ENCODE data around the gene SYCE3. TPM values are rescaled to one million over a fixed set of nuclear protein-coding genes. Genes with fewer than 3 reads are reported as not detected.

SYCE3 gene
- total RNA-seq, 1 donor from 2014 or later: not detected

DNA sequence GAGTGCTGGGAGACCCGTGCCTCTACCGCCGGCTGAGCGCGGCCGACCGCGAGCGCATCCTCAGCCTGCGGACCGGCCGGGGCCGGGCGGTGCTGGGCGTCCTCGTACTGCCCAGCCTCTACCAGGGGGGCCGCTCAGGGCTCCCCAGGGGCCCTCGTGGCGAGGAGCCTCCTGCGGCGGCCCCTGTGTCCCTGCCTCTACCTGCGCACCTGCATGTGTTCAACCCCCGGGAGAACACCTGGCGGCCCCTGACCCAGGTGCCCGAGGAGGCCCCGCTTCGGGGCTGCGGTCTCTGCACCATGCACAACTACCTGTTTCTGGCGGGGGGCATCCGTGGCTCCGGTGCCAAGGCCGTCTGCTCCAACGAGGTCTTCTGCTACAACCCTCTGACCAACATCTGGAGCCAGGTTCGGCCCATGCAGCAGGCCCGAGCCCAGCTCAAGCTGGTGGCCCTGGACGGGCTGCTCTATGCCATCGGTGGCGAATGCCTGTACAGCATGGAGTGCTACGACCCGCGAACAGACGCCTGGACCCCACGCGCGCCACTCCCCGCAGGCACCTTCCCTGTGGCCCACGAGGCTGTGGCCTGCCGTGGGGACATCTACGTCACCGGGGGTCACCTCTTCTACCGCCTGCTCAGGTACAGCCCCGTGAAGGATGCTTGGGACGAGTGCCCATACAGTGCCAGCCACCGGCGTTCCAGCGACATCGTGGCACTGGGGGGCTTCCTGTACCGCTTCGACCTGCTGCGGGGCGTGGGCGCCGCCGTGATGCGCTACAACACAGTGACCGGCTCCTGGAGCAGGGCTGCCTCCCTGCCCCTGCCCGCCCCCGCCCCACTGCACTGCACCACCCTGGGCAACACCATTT lies 13.6 kb downstream of the SYCE3 start:
- no peak for DNase-seq (ENCODE audit: low spot score)

GRCh38 chr22:50548040-50548920 lies 14.4 kb downstream of the SYCE3 start:
- DNase-seq (ENCODE audit: low spot score): no peak

DNA sequence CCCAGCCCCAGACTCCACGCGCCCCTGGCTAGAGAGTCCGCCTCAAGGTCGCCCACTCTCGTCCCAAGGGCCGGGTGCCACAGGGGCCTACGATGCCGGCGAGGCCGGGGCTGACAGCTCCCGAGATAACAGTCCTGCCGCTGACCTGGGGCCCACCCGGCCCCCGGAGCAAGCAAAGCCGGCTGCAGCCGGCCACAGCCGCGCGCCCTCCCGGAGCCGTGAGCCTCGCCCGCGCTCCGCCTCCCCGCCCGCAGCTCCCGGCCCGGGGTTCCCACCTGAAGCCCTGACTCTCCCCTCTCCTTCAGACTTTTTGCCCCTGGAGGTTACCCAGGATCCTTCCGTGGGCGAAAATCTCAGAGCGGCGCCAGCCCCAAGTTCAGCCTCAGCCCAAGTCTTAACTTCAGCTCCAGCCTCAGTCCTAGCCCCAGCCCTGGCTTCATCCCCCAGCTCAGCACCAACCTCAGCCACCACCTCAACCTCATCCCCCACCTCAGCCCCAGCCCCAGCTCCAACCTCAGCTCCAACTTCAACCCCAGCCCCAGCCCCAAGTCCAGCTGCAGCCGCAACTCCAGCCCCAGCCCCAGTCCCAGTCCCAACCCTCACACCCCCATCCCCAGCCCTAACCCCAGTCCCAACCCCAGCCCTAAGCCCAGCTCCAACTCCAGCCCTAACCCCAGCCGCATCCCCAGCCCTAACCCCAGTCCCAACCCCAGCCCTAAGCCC lies 15.3 kb downstream of the SYCE3 start:
- no peak for DNase-seq (ENCODE audit: low spot score)

DNA sequence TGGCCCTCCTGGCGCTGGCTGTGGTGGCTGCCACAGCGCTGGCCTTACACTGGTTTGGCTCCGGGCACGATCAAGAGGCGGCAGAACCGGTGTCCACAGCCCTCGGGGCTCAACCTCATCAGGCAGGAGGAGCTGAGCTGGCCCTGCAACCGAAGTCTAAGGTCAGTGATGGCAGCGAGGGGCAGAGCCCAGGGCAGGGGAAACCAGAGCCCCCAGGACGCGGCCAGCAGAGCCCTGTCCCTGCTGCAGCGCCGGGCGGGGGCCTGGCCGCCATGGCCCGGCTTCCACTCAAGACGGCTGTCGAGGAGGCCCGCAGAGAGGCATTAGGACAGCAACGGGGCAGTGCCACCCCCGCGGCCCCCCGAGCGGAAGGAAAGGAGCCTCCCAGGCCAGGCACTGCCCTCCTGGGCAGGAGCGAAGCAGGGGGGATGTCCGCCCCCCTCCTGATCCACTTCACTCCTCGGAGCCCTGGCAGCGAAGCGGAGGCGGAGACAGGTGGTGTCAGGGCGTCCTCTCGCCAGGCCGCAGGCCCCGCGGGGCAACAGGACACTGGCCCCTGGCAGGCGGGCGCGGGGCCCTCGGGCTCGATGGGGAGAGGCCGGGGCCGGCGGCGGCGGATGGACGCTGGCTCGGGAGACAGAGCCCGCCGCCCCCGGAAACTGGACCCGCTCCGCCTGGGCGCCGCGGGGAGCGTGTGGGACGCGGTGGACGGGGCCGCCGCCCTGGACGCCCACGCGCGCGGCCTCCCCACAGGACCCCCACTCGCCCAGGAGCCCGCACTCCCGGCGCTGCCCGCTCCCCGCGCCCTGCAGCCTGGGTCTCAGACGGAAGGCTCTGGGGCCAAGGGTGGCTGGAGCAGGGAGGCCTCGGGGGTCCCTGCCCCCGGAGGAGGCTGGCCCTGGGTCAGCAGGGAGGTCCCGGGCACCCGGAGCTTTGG lies 16.1 kb downstream of the SYCE3 start:
- DNase-seq (ENCODE audit: low spot score): no peak

DNA sequence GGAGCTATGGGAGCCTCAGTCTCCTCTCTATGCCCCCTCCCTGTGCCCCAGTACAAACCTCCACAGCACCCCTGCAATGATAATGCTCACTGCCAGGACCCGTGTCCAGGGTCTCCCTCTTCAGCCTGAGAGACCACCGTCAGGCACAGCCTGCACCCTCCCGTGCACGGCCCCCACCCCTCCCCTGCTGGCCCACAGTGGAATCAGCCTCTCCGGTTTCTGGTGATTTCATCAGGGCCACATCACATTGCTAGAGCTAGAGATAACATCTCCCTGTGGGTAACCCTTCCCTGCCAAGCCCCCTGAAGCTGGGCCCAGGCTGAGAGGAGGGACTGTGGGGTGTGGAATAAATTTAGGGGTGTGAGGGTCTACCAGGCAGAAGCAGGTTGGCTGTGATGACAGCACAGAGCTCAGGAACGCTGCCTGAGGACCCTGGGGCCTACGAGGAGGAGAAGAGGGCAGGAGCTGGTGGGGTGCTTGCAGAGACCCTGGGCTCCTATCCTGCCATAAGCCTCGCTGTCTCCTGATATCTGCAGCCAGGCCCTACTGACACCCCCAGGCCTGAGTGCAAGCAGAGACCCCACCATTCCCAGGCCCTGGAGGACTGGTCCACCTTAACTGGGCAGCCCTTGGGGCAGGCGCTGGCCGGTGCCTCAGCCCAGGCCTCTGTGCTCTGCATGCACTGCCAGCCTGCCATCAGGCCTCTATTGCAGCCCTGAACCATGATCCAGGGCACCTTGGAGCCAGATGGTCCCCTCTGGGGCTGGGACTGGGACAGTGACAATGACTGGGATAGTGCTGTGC lies 17.0 kb downstream of the SYCE3 start, which contains the start of gene KLHDC7B:
KLHDC7B (plus strand) TSS at position 378 of the 804 bp plus-strand sequence; CDS start at position 723, 345 bp downstream.
- DNase-seq (ENCODE audit: low spot score): peak; percentile 43

DNA sequence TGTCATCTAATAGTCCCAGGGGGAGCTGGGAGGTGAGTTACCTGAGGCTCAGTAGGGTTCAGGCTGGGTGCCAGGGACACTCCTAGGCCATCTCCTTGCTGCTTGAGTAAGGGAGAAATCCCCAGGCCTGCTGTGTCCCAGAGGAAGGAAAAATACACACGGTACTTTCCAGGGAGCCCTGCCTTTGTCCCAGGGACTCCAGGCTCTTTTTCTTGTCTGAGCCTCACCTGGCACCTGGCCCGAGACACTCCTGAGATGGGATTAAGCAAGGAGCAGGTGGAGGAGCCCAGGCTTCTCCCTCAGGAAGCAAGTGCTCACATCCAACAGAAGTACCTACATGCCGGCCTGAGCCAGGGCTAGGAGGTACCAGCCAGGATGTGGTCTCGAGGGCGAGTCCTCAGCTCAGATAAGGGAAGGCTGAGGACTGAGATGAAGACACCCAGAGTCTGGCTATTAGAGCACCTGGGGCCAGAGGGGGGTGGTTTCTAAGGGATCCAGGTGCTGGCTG lies 17.9 kb downstream of the SYCE3 start:
- peak; percentile 43 for DNase-seq (ENCODE audit: low spot score)

GRCh38 chr22:50544078-50544745 lies 18.5 kb downstream of the SYCE3 start:
- DNase-seq (ENCODE audit: low spot score): peak; percentile 80

DNA sequence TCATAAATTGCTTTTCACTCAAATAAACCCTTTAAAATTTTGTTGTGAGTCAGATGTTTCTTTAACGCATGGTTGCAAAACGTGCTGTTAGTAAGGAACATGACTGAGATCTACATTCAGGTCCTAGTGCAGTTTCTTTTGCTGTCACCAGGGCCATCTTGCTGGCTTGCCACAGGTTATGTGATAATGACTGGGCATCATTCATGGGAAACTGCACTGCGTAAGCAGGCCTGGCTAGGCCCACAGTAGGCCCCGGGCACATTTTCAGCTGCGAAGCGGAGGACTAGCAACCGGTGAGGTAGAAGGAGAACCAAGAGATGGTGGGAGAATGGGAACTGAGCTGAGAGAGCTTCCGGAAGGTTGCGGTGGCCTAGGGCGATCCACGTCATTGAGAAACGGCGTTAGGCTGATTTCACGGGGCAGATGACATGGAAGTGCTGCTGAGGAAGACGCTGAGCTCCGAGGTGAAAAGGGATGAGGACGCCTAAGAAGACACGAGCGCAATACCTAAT lies 20.2 kb downstream of the SYCE3 start:
- DNase-seq (ENCODE audit: low spot score): peak; percentile 44

DNA sequence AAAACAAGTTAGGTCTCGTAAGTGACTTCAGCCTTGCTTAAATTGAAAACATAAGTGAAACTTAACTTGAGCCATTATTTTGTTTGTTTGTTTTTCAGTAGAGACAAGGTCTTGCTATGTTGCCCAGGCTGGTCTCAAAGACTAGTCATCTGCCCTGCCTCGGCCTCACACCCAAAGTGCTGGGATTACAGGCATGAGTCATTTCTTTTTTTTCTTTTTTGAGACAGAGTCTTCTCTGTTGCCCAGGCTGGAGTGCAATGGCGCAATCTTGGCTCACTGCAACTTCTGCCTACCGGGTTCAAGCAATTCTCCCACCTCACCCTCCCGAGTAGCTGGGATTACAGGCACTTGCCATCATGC lies 21.1 kb downstream of the SYCE3 start:
- peak; percentile 44 for DNase-seq (ENCODE audit: low spot score)

GRCh38 chr22:50540381-50540780 lies 22.3 kb downstream of the SYCE3 start:
- DNase-seq (ENCODE audit: low spot score): peak; percentile 41

DNA sequence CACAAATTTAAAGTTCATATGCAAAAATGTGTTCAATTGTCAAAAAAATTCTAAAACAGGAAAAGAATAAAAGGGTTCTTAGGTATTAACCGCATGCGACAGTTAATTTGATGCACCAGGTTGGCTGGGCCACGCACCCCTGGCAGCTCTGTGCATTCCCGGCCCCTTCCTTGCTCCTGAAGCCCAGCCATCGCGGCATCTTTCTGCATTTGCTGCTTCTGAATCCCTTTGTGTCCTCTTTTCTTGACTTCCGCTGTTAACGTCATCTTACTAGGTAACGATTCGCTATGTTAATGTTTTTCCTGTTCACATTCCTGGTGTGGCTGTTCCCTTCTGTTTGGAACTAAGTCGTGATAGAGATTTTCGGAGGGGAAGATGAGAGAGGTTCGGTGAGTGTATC lies 25.0 kb downstream of the SYCE3 start:
- peak; percentile 37 for DNase-seq (ENCODE audit: low spot score)

- no peak for DNase-seq (ENCODE audit: low spot score)
Observed at GRCh38 chr22:50536226-50536625, 26.5 kb downstream of the SYCE3 start.

DNA sequence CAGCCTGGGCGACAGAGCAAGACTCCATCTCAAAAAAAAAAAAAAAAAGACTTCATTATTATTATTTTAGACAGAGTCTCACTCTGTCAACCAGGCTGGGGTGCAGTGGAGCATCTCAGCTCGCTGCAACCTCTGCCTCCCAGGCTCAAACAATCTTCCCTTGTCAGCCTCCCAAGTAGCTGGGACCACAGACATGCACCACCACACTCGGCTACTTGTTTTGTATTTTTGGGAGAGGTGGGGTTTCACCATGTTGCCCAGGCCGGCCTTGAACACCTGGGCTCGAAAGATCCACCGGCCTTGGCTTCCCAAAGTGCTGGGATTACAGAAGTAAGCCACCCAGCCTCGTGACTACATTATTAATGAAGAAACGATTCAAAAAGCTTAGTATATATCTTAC lies 27.6 kb downstream of the SYCE3 start:
- peak; percentile 31 for DNase-seq (ENCODE audit: low spot score)

- DNase-seq (ENCODE audit: low spot score): peak; percentile 42
Observed at GRCh38 chr22:50533856-50534711, 28.6 kb downstream of the SYCE3 start.

DNA sequence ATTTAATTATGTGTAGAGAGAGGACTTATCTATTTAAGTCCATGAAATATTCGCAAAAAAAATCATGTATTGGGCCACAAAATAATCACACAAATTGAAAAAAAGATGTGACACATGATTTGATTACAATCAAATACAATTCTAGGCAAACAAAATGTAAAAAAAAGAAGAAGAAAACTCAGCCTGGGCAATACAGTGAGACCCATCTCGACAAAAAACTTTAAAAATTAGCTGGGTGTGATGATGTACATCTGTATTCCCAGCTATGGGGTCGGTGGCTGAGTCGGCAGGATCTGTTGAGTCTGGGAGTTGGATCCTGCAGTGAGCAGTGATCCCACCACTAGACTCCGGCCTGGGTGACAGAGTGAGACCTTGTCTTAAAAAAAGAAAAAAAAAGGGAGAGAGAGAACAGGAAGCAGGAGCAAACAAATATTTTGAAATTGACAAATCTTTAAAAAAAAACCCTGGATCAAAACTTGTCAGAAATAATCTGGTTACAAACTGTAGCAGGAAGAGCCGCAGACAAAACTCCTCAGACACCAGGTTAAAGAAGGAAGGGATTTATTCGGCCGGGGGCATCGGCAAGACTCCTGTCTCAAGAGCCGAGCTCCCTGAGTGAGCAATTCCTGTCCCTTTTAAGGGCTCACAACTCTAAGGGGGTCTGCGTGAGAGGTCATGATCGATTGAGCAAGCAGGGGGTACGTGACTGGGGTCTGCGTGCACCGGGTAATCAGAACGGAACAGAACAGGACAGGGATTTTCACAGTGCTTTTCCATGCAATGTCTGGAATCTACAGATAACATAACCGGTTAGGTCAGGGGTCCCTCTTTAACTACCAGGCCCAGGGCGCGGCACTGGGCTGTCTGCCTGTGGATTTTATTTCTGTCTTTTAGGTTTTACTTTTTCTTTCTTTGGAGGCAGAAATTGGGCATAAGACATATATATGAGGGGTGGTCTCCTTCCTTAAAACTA lies 29.6 kb downstream of the SYCE3 start:
- DNase-seq (ENCODE audit: low spot score): no peak

DNA sequence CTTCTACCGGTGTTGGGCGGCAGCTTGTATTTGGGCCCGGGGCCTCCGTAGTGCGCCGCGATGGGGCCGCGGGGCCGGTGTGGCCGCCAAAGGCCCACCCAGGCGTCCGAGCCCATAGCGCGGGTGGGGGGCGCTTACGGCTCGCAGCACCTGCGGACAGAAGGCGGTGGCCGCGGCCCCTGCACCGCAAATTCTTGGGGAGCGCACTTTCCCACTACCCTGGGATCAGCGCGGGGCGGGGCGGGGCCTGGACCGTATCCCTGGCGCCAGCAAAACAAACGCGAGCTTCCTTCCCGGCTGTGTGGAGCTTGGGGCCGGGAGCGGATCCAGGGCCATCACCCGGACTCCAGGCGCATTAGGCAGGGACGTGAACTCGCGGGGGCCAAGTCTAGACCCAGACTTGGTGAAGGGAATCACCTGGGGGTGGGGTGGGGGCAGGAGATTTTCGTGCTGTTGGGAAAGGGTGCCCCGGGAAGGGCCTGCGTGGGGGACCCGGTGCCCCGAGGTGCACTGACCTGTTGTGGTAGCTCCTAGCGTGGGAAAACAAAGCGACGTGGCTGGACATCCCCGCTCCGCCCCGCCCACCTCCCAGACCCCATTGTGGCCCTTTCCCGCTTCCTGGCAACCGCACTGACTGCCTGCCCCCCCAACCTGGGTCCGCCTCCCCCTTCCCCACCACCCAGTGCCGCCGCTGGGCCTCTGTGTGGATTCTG lies 30.6 kb downstream of the SYCE3 start:
- DNase-seq (ENCODE audit: low spot score): peak; percentile 76
